ENCODE results near the gene GSTM4. TPM values are rescaled to one million over a fixed set of nuclear protein-coding genes. Genes with fewer than 3 reads are reported as not detected.
"Not testable (repeated sequence)": the region's sequence is repeated elsewhere in the genome, so short reads cannot be mapped to it uniquely, and the experiment has no call there.

The GSTM4 gene
- total RNA-seq, 1 experiment from 2014 or later = 34.9 TPM

- no peak for DNase-seq (ENCODE audit: low read depth)
These were observed 18.5 kb upstream of the GSTM4 start for GRCh38 chr1:109637446-109637845.

- DNase-seq (ENCODE audit: low read depth) = no peak
These were observed 16.6 kb upstream of the GSTM4 start for GRCh38 chr1:109639063-109639840.

- DNase-seq (ENCODE audit: low read depth) = no peak
These were observed 16.1 kb upstream of the GSTM4 start for GRCh38 chr1:109639841-109640184.

GRCh38 chr1:109640285-109640865 lies 15.5 kb upstream of the GSTM4 start:
- peak; percentile 79 for DNase-seq (ENCODE audit: low read depth)

GRCh38 chr1:109641078-109641740 lies 14.7 kb upstream of the GSTM4 start:
- DNase-seq (ENCODE audit: low read depth) = no peak

- no peak for DNase-seq (ENCODE audit: low read depth)
These were observed 14.0 kb upstream of the GSTM4 start for GRCh38 chr1:109641861-109642260.

GRCh38 chr1:109642626-109643025 lies 13.3 kb upstream of the GSTM4 start:
- DNase-seq (ENCODE audit: low read depth) = no peak

- DNase-seq (ENCODE audit: low read depth) = peak; percentile 89
These were observed 12.3 kb upstream of the GSTM4 start for GRCh38 chr1:109643385-109644230.

GRCh38 chr1:109644670-109645069 lies 11.2 kb upstream of the GSTM4 start:
- DNase-seq (ENCODE audit: low read depth) = no peak

GRCh38 chr1:109649491-109649914 lies 6.4 kb upstream of the GSTM4 start:
- DNase-seq (ENCODE audit: low read depth) = no peak

GRCh38 chr1:109650609-109651008 lies 5.3 kb upstream of the GSTM4 start:
- DNase-seq (ENCODE audit: low read depth) = no peak

- DNase-seq (ENCODE audit: low read depth) = no peak
These were observed 3.5 kb upstream of the GSTM4 start for GRCh38 chr1:109652402-109652801.

GRCh38 chr1:109653306-109653705 lies 2.6 kb upstream of the GSTM4 start:
- DNase-seq (ENCODE audit: low read depth) = no peak

- DNase-seq (ENCODE audit: low read depth) = no peak
These were observed 1.4 kb upstream of the GSTM4 start for GRCh38 chr1:109654519-109654918.

GRCh38 chr1:109657395-109657794 lies 1.5 kb downstream of the GSTM4 start:
- no peak for DNase-seq (ENCODE audit: low read depth)

GRCh38 chr1:109657970-109658369 lies 2.1 kb downstream of the GSTM4 start:
- DNase-seq (ENCODE audit: low read depth) = no peak

- DNase-seq (ENCODE audit: low read depth) = no peak
These were observed 2.7 kb downstream of the GSTM4 start for GRCh38 chr1:109658533-109659042.

GRCh38 chr1:109659145-109659544 lies 3.2 kb downstream of the GSTM4 start:
- DNase-seq (ENCODE audit: low read depth) = peak; percentile 34

GRCh38 chr1:109659997-109660690 lies 4.2 kb downstream of the GSTM4 start:
- no peak for DNase-seq (ENCODE audit: low read depth)

- not testable (repeated sequence) for DNase-seq (ENCODE audit: low read depth)
These were observed 4.8 kb downstream of the GSTM4 start for GRCh38 chr1:109660691-109661026.

- DNase-seq (ENCODE audit: low read depth) = no peak
These were observed 5.5 kb downstream of the GSTM4 start for GRCh38 chr1:109661391-109661790.
